GM23338 (cell line): ENCODE results near the gene HCAR2. TPM values are rescaled to one million over a fixed set of nuclear protein-coding genes. Genes with fewer than 3 reads are reported as not detected.
A peak's percentile ranks its signal among the peaks of the same experiment; 100 is the strongest.

Source experiments
- ATAC-seq: fragments of 200-7000 bp; cut with Tn5 transposase; 3 replicates; pipeline ENCODE4 v1.9.1; 2020
- DNase-seq: peaks from one replicate; pipeline ENCODE4 v3.0.0-alpha.2; 2015; ENCODE audit warnings: low spot score
- H2AFZ ChIP-seq: fragments of 200-600 bp; sonication (generic); 2 replicates; pipeline ENCODE4 v1.8.0; 2016; ENCODE audit warnings: antibody characterized with exemption, mild to moderate bottlenecking, moderate library complexity
- H3F3A ChIP-seq: fragments of 200-600 bp; sonication (generic); replicated peaks from 2 replicates; pipeline ENCODE4 v1.8.0; 2017; ENCODE audit warnings: antibody characterized with exemption, mixed run types, low read depth
- H3K27ac ChIP-seq: fragments of 200-600 bp; sonication (generic); 2 replicates; pipeline ENCODE4 v1.6.1; 2016; ENCODE audit warnings: low read depth
- H3K27me3 ChIP-seq: fragments of 200-600 bp; sonication (generic); 2 replicates; pipeline ENCODE4 v1.8.0; 2016; ENCODE audit warnings: mild to moderate bottlenecking, mixed run types, moderate library complexity; ENCODE audit not compliant: insufficient read depth
- H3K36me3 ChIP-seq: fragments of 200-600 bp; sonication (generic); 2 replicates; pipeline ENCODE4 v1.8.0; 2016; ENCODE audit warnings: mild to moderate bottlenecking; ENCODE audit not compliant: insufficient read depth
- H3K4me1 ChIP-seq: fragments of 200-600 bp; sonication (generic); 2 replicates; pipeline ENCODE4 v1.8.0; 2016; ENCODE audit warnings: mild to moderate bottlenecking, moderate library complexity; ENCODE audit not compliant: insufficient read depth
- H3K4me2 ChIP-seq: fragments of 200-600 bp; sonication (generic); 2 replicates; pipeline ENCODE4 v1.7.1; 2017; ENCODE audit warnings: mixed run types
- H3K4me3 ChIP-seq: fragments of 200-600 bp; sonication (generic); 2 replicates; pipeline ENCODE4 v1.6.1; 2016; ENCODE audit warnings: mixed run types
- H3K79me2 ChIP-seq: fragments of 200-600 bp; sonication (generic); replicated peaks from 2 replicates; pipeline ENCODE4 v1.8.0; 2017; ENCODE audit warnings: mild to moderate bottlenecking; ENCODE audit not compliant: insufficient read depth
- H3K9me2 ChIP-seq: fragments of 200-600 bp; sonication (generic); 2 replicates; pipeline ENCODE4 v1.8.0; 2017; ENCODE audit not compliant: insufficient read depth
- H4K20me1 ChIP-seq: fragments of 200-600 bp; sonication (generic); replicated peaks from 2 replicates; pipeline ENCODE4 v1.8.0; 2017; ENCODE audit warnings: mild to moderate bottlenecking; ENCODE audit not compliant: insufficient read depth
- H3K27ac Mint-ChIP-seq: 2 replicates; pipeline ENCODE4 v1.8.0; 2020; ENCODE audit warnings: inconsistent platforms, mild to moderate bottlenecking, moderate library complexity, mixed read lengths
- H3K27me3 Mint-ChIP-seq: 3 replicates; pipeline ENCODE4 v1.8.0; 2022; ENCODE audit warnings: low read depth, mild to moderate bottlenecking, moderate library complexity, mixed read lengths, inconsistent platforms; ENCODE audit not compliant: insufficient read depth, poor library complexity
- H3K36me3 Mint-ChIP-seq: 3 replicates; pipeline ENCODE4 v1.8.0; 2021; ENCODE audit warnings: low read depth, mild to moderate bottlenecking, inconsistent platforms, moderate library complexity, mixed read lengths
- H3K4me1 Mint-ChIP-seq: 3 replicates; pipeline ENCODE4 v1.8.0; 2020; ENCODE audit warnings: mild to moderate bottlenecking, inconsistent platforms, mixed read lengths
- H3K4me3 Mint-ChIP-seq: 3 replicates; pipeline ENCODE4 v1.8.0; 2021; ENCODE audit warnings: moderate library complexity, mild to moderate bottlenecking, inconsistent platforms, mixed read lengths
- H3K9me3 Mint-ChIP-seq: 3 replicates; pipeline ENCODE4 v1.8.0; 2020; ENCODE audit warnings: moderate library complexity, mild to moderate bottlenecking, inconsistent platforms, mixed read lengths
- EZH2 ChIP-seq: fragments of 200-600 bp; sonication (generic); IDR thresholded peaks from one replicate; pipeline ENCODE4 v1.8.0; 2017; ENCODE audit warnings: antibody characterized with exemption, mild to moderate bottlenecking, low read depth; ENCODE audit not compliant: unreplicated experiment
- JUNB ChIP-seq: IDR thresholded peaks from one replicate; pipeline ENCODE4 v1.6.1; 2016; ENCODE audit warnings: antibody characterized with exemption; ENCODE audit not compliant: unreplicated experiment
- NANOG ChIP-seq: IDR thresholded peaks from 2 replicates; pipeline ENCODE4 v1.6.1; 2016; ENCODE audit warnings: antibody characterized with exemption, borderline replicate concordance
- ZNF114 ChIP-seq: fragments of 250-450 bp; sonication (Bioruptor Pico); IDR thresholded peaks from 2 replicates; pipeline ENCODE4 v1.5.0; 2020; ENCODE audit warnings: mild to moderate bottlenecking, moderate library complexity
- polyA plus RNA-seq: library from polyadenylated mRNA; unstranded; fragments of >200 nt; fragmentation: Nextera tagmentation; extraction: Ambion mirVana; gene quantifications from 2 replicates; pipeline ENCODE4 v1.2.1, GENCODE V29; 2016
- total RNA-seq: library from RNA; depleted of rRNA; stranded (reverse); fragments of >200 nt; shearing (Covaris generic); gene quantifications from 2 replicates; pipeline ENCODE4 v1.2.3, GENCODE V29; 2014
- TF ChIP-seq, protein P1 (sequence below): fragments of 250-450 bp; sonication (Bioruptor Pico); IDR thresholded peaks from 2 replicates; pipeline ENCODE4 v1.5.0; 2020; ENCODE audit warnings: mild to moderate bottlenecking, moderate library complexity
- TF ChIP-seq, protein P2 (sequence below): IDR thresholded peaks from 2 replicates; pipeline ENCODE4 v1.6.1; 2016; ENCODE audit warnings: antibody characterized with exemption
- TF ChIP-seq, protein P3 (sequence below), 2 experiments: fragments of 200-600 bp in 1 of 2; sonication (generic) in 1 of 2; conservative IDR thresholded peaks; 2 replicates each; pipeline versions ENCODE4 v1.5.1 to v1.6.1; 2016 to 2017; ENCODE audit warnings: antibody characterized with exemption in 2 of 2, low read depth in 2 of 2, mild to moderate bottlenecking in 2 of 2, moderate library complexity in 1 of 2

The HCAR2 gene
- total and polyA plus RNA-seq, 2 experiments from 2014 or later, result not detected

DNA sequence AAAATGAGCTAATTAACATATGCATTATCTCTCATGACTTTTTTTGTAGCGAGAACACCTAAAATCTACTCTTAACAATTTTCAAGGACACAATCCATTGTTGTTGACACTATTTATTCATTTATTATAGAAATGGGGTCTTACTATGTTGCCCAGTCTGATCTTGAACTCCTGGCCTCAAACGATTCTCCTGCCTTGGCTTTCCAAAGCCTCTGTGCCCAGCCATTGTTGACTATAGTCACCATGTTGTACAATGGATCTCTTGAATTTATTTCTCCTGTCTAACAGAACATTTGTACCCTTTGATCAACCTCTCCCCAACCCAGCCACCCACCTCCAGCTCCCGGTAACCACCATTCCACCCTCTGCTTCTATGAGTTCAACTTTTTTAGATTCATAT lies 41.2 kb downstream of the HCAR2 start (continued):
- TF ChIP-seq, protein P1, sequence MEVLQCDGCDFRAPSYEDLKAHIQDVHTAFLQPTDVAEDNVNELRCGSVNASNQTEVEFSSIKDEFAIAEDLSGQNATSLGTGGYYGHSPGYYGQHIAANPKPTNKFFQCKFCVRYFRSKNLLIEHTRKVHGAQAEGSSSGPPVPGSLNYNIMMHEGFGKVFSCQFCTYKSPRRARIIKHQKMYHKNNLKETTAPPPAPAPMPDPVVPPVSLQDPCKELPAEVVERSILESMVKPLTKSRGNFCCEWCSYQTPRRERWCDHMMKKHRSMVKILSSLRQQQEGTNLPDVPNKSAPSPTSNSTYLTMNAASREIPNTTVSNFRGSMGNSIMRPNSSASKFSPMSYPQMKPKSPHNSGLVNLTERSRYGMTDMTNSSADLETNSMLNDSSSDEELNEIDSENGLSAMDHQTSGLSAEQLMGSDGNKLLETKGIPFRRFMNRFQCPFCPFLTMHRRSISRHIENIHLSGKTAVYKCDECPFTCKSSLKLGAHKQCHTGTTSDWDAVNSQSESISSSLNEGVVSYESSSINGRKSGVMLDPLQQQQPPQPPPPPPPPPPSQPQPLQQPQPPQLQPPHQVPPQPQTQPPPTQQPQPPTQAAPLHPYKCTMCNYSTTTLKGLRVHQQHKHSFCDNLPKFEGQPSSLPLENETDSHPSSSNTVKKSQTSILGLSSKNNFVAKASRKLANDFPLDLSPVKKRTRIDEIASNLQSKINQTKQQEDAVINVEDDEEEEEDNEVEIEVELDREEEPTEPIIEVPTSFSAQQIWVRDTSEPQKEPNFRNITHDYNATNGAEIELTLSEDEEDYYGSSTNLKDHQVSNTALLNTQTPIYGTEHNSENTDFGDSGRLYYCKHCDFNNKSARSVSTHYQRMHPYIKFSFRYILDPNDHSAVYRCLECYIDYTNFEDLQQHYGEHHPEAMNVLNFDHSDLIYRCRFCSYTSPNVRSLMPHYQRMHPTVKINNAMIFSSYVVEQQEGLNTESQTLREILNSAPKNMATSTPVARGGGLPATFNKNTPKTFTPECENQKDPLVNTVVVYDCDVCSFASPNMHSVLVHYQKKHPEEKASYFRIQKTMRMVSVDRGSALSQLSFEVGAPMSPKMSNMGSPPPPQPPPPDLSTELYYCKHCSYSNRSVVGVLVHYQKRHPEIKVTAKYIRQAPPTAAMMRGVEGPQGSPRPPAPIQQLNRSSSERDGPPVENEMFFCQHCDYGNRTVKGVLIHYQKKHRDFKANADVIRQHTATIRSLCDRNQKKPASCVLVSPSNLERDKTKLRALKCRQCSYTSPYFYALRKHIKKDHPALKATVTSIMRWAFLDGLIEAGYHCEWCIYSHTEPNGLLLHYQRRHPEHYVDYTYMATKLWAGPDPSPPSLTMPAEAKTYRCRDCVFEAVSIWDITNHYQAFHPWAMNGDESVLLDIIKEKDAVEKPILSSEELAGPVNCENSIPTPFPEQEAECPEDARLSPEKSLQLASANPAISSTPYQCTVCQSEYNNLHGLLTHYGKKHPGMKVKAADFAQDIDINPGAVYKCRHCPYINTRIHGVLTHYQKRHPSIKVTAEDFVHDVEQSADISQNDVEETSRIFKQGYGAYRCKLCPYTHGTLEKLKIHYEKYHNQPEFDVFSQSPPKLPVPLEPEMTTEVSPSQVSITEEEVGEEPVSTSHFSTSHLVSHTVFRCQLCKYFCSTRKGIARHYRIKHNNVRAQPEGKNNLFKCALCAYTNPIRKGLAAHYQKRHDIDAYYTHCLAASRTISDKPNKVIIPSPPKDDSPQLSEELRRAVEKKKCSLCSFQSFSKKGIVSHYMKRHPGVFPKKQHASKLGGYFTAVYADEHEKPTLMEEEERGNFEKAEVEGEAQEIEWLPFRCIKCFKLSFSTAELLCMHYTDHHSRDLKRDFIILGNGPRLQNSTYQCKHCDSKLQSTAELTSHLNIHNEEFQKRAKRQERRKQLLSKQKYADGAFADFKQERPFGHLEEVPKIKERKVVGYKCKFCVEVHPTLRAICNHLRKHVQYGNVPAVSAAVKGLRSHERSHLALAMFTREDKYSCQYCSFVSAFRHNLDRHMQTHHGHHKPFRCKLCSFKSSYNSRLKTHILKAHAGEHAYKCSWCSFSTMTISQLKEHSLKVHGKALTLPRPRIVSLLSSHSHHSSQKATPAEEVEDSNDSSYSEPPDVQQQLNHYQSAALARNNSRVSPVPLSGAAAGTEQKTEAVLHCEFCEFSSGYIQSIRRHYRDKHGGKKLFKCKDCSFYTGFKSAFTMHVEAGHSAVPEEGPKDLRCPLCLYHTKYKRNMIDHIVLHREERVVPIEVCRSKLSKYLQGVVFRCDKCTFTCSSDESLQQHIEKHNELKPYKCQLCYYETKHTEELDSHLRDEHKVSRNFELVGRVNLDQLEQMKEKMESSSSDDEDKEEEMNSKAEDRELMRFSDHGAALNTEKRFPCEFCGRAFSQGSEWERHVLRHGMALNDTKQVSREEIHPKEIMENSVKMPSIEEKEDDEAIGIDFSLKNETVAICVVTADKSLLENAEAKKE (CRISPR knock-in tag), result no peak

DNA sequence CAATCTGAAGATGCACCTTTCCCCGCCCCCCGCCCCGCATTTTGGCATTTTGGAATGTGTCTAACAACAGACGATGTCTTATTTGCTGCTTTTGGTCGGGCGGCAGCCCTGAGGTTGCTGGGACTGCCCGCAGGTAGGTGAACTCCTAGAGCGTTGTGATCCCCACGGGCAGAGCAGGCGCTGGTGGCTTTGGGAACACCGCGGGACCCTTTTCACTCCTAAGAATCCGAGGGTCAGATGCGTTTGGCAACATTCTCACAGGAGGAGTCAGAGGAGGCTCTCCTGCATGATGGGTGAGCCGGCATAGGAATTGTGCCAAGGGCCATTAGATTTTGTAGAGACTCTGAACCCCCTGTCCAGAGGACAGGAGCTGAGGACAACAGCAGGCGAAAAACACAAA lies 41.9 kb downstream of the HCAR2 start:
- Histone ChIP-seq H3K36me3 (no peaks in the 10 kb centered on the region), H3K9me2 (no peaks in the 10 kb centered on the region), H3K4me3 (no peak overlapping the region), H3K27ac (no peak overlapping the region), H2AFZ (no peak overlapping the region), H3K79me2 (no peaks in the 10 kb centered on the region), H3K4me2 (no peak overlapping the region), H3F3A (no peaks in the 10 kb centered on the region), H3K4me1 (no peaks in the 10 kb centered on the region), H4K20me1 (no peaks in the 10 kb centered on the region; the same call in 1 of the 2 replicates), H3K27me3 (no peaks in the 10 kb centered on the region)
- Mint-ChIP-seq H3K36me3 (no peaks in the 10 kb centered on the region), H3K4me1 (no peaks in the 10 kb centered on the region), H3K4me3 (no peak overlapping the region), H3K9me3 (no peaks in the 10 kb centered on the region), H3K27ac (no peak overlapping the region), H3K27me3 (peaks cover 2% of the 10 kb centered on the region)
- no peak for ATAC-seq
- peak; percentile 20 for DNase-seq
- TF ChIP-seq ZNF114 (CRISPR knock-in tag) (no peak), EZH2 (no peak), NANOG (no peak), JUNB (no peak)
- TF ChIP-seq, protein P2, sequence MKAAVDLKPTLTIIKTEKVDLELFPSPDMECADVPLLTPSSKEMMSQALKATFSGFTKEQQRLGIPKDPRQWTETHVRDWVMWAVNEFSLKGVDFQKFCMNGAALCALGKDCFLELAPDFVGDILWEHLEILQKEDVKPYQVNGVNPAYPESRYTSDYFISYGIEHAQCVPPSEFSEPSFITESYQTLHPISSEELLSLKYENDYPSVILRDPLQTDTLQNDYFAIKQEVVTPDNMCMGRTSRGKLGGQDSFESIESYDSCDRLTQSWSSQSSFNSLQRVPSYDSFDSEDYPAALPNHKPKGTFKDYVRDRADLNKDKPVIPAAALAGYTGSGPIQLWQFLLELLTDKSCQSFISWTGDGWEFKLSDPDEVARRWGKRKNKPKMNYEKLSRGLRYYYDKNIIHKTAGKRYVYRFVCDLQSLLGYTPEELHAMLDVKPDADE, result no peak
- TF ChIP-seq, protein P1 (CRISPR knock-in tag), result no peak
- TF ChIP-seq, protein P3, sequence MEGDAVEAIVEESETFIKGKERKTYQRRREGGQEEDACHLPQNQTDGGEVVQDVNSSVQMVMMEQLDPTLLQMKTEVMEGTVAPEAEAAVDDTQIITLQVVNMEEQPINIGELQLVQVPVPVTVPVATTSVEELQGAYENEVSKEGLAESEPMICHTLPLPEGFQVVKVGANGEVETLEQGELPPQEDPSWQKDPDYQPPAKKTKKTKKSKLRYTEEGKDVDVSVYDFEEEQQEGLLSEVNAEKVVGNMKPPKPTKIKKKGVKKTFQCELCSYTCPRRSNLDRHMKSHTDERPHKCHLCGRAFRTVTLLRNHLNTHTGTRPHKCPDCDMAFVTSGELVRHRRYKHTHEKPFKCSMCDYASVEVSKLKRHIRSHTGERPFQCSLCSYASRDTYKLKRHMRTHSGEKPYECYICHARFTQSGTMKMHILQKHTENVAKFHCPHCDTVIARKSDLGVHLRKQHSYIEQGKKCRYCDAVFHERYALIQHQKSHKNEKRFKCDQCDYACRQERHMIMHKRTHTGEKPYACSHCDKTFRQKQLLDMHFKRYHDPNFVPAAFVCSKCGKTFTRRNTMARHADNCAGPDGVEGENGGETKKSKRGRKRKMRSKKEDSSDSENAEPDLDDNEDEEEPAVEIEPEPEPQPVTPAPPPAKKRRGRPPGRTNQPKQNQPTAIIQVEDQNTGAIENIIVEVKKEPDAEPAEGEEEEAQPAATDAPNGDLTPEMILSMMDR (conservative IDR thresholded peaks at IDR 0.05; ENCODE audit: low read depth in 2 of 2), result no peak
